GM12875 (cell line): ENCODE data around the gene ACE.

Source experiments
- H3K4me3 ChIP-seq: one replicate; pipeline ENCODE4 v1.5.1; 2011; ENCODE audit warnings: low read depth, low read length, control low read depth
- CTCF ChIP-seq: IDR thresholded peaks from 2 replicates; pipeline ENCODE4 v1.5.1; 2011; ENCODE audit warnings: low read depth, mild to moderate bottlenecking, control low read depth, inconsistent platforms, low read length, moderate library complexity, borderline replicate concordance; ENCODE audit not compliant: insufficient read depth

The ACE gene

GRCh38 chr17:63480826-63481487 lies 4.1 kb downstream of the ACE start:
- no peak overlapping the region for H3K4me3 ChIP-seq
- no peak for TF ChIP-seq CTCF

GRCh38 chr17:63481488-63481870 lies 4.6 kb downstream of the ACE start:
- TF ChIP-seq CTCF = no peak
- H3K4me3 ChIP-seq = no peak overlapping the region

GRCh38 chr17:63482509-63482908 lies 5.6 kb downstream of the ACE start:
- H3K4me3 ChIP-seq = no peak overlapping the region
- no peak for TF ChIP-seq CTCF

GRCh38 chr17:63483038-63483437 lies 6.2 kb downstream of the ACE start:
- no peak for TF ChIP-seq CTCF

GRCh38 chr17:63483655-63484575 lies 7.1 kb downstream of the ACE start:
- no peak for TF ChIP-seq CTCF
- H3K4me3 ChIP-seq = no peak overlapping the region

More at GRCh38 chr17:63483038-63483437, 6.2 kb downstream of the ACE start:
- no peak overlapping the region for H3K4me3 ChIP-seq

- no peak for TF ChIP-seq CTCF
- H3K4me3 ChIP-seq = no peak overlapping the region
Measured at GRCh38 chr17:63486317-63487013, 9.6 kb downstream of the ACE start.
